Hypothalamus (tissue), 51 donors: Measurements from ENCODE around the gene IQSEC1.
"Not testable (repeated sequence)": the region's sequence is repeated elsewhere in the genome, so short reads cannot be mapped to it uniquely, and the experiment has no call there.

Experiments used
- DNase-seq, 51 donors: peaks; one replicate each; lab custom pipeline; 2025; lab: John Stamatoyannopoulos, UW

Gene IQSEC1

DNA sequence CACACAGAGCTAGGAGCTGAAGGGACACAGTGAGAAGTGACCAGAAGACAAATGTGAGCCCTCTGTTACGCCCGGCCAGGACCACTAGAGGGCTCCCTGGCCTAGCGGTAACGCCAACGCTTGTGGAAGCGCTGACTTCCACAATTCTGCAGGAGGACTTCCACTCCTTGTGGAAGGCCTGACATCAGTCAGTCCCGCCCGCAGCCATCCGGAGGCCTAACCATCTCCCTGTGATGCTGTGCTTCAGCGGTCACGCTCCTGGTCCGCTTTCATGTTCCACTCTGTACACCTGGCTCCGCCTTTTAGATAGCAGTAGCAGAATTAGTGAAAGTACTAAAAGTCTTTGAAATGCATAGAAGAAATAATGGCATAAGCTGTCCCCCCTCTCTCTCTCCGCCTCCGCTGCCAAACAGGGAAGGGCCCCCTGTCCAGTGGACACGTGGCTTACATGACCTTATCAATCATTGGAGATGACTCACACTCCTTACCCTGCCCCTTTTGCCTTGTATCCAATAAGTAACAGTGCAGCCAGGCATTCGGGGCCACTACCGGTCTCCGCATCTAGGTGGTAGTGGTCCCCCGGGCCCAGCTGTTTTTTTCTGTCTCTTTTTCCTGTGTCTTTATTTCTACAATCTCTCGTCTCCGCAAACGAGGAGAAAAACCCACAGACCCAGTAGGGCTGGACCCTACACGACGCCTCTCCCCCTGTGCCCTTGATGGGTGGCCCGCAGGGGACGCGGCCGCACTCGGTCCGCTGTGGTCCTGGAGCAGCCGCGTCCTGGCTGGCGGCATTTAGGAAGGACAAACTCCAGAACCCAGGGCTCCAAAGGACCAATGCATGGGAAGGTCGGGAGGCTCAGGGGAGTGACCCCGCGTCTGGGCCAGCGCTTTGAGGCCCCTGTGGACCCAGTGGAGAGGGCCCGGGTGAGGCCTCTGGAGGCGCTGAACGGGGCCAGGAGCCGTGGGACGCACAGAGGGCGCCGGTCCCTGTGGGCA is 204.9 kb downstream of the IQSEC1 start:
- peak in 48 of 51 donors; percentile 17 to 88 (median 74) for DNase-seq

DNA sequence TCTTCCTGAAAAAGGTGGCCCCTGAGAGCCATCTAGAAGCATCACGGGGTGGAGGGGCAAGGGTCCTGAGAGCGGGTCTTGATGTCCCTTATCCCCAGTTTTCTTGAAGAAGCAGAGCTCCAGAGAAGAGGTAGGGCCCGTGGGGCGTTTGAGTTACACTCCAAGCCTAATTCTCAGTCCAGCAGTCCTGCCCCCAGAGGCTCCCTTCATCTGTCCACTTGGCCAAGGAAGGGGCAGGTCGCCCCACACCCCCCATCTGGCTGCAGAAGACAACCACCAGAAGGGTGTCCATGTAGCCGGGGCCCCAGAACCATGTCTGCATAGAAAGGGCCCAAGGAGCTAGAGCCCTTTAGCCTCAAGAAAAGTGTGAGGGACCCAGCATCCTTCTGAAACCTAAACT is 206.4 kb downstream of the IQSEC1 start:
- DNase-seq = no peak

DNA sequence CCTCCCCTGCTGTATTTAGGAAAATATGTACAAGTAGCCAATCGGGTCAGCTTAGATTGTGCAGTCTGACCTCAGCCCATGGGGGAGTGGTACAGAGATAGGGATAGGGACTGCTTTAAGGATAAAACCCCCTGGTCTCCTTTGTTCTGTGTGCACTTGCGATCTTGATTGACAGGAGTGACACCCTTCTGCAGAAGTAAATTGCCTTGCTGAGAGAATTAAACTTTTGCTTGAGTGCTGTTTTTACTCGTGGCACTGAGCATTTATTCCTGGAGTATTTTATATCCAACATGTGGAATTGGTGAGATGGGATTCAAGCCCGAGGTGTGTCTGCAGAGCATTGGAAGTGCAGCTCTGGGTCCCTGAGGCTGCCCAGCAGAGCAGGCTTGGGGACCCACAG is 208.0 kb downstream of the IQSEC1 start:
- no peak for DNase-seq

DNA sequence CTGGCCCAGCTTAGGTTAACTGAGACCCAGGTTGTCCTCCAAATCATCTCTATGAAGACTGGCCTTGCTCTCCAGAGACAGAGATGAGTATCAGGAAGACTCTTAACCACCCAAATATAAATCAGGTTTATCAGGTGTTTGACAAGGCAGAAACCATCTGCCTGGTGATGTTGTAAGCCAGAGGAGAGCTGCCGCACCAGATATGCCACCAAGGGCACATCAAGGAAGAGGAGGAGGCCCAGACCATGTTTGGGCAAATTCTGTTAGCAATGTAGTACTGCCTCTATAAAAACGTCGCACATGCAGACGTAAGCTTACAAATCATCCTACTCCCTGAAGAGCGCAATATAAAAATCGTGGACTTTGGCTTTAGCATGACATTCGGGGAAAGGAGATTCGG is 210.8 kb downstream of the IQSEC1 start:
- no peak for DNase-seq

DNA sequence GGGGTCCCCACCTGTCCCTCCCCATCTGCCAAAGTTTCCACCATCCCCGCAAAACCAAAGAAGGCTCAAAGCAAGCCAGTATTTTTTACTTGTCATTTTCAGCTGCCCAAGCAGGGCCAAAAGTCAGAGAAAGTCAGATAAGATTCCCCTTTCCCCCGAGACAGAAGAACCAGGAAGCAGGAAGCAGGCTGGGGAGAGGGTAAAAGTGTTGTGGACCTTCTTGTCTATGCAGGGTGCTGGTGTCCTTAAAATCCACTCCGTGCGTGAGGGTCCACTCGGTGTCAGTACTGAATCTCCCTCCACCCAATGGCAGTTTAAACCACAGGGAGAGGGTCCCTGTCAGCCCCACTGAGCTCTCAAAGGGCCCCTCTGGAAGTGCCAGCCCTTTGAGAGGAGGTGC is 211.6 kb downstream of the IQSEC1 start:
- DNase-seq = no peak

DNA sequence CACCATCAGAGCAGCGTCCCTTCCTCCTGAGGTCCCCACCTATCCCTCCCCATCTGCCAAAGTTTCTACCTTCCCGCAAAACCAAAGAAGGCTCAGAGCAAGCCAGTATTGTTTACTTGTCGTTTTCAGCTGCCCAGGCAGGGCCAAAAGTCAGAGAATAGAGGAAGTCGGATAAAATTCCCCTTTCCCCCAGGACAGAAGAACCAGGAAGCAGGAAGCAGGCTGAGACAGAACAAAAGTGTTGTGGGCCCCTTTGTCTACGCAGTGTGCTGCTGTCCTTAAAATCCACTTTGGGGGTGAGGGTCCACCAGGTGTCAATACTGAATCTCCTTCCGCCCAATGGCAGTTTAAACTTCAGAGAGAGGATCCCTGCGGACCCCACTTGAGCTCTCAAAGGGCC is 213.4 kb downstream of the IQSEC1 start:
- DNase-seq = no peak

DNA sequence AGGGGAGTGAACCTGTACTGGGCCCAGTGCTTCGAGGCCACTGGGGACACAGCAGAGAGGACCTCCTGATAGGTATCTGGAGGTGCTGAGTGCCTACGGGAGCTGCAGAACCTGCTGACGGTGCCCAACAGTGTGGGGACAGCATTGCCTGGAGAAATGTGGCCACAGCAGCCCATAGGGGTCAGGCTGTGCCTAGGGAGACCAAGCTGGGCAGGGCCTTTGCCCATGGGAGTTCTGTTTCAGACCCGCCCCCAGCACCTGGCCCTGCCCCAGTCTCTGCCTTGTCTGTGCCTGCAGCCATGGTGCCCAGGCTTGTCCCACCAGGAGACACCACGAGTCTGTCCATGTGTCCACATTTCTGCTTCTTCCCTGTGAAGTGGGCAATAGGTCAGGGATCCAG is 216.6 kb downstream of the IQSEC1 start:
- DNase-seq = no peak

DNA sequence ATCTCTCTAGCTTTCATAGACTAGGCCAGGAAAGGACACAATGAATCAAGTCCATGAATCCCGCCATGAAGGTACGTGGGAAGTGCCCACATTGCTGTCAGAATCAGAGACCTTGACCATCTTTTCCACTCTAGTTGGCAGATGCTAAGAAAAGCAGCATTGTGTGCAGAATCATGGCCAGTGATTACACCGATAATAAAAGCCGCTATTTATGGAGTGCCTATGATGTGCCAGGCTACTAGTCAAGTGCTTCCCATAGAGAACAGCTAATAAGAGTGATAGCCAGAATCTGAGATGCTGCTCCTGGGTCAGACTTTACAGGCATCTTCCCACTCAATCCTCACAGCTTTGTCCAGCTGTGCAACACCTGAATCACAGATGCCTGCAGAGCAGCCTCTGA is 218.7 kb downstream of the IQSEC1 start:
- no peak for DNase-seq

DNA sequence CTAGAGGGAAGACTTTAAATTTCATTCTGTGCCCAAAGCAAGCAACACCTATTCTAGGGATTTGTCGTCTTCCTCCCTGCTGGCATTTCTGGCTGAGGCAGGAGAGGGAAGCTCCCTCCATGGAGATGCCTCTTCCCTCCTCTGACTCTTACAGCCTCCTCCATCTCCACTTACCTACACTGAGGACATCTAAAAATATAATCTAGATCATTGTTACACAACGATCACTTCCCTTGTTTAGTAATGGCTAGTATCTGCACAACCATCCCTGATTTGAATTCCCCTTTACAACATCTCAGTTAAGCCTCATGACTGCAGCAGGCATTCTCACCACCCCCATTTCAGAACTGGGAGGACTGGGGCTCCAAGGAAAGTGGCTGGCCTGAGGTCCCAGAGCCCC is 219.4 kb downstream of the IQSEC1 start:
- not testable (repeated sequence) for DNase-seq

DNA sequence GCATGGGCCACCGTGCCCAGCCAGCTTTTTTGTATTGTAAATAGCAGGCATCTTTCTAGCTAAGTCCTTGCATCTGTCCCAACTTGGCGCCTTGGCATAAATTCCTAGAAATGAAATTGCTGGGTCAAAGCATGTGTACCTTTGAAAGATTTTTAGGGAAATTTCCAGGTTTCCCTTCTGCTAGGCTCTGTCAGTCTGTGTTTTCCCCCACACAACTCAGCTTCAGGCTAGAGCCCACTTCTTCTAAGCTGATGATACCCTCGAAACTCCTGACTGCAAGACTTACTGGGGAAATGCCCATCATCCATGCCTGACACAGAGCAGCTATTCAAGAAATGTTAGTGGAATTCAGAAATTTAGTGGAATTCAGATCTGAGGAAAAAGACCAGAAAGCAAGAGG is 221.0 kb downstream of the IQSEC1 start:
- no peak for DNase-seq
